ENCODE data around the gene PELI2.
A peak's percentile ranks its signal among the peaks of the same experiment; 100 is the strongest.

PELI2 gene

DNA sequence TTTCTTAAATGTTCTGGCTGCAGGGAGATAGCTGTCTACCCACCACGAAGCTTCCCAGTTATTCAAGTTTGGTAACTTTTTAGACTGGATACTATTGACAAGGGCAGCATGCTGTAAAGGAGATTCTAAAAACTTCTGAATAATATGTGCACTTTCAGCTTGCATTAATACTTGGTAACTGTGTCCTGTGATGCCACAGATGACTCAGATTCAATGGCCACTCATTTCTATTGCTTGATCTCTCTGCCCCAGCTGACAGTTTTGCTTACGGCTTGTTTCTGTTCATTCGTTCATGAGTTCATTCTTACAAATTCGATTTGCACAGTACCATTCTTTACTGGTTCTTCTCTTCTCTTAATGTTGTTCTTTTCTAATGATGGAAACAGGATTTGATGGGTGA lies 142.8 kb downstream of the PELI2 start:
- DNase-seq, result no peak

- no peak for DNase-seq
Measured at GRCh38 chr14:56262530-56262929, 144.3 kb downstream of the PELI2 start.

GRCh38 chr14:56268039-56268438 lies 149.8 kb downstream of the PELI2 start:
- DNase-seq, result no peak

DNA sequence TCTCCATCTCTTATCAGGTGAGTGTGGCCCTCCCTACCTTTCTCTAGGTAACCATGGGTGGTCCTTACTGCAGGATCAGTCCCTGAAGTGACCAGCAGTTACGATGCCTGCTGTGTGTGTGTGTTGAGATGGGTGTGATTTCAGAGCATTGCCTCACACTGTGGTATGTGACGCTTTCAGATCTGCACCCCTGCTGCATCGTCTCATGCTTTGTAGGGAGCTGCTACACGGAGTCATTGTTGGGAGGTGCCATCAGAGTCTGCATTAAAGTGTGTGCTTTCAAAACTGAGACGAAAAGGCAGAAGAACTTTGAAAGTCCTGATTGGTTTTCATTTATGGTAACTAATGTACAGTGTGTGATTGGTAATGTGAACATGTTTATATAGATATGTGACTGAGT lies 150.5 kb downstream of the PELI2 start:
- no peak for DNase-seq

GRCh38 chr14:56270921-56271320 lies 152.7 kb downstream of the PELI2 start:
- DNase-seq, result no peak

GRCh38 chr14:56271970-56272369 lies 153.8 kb downstream of the PELI2 start:
- no peak for DNase-seq

- no peak for DNase-seq
Measured at GRCh38 chr14:56273155-56273554, 154.9 kb downstream of the PELI2 start.

DNA sequence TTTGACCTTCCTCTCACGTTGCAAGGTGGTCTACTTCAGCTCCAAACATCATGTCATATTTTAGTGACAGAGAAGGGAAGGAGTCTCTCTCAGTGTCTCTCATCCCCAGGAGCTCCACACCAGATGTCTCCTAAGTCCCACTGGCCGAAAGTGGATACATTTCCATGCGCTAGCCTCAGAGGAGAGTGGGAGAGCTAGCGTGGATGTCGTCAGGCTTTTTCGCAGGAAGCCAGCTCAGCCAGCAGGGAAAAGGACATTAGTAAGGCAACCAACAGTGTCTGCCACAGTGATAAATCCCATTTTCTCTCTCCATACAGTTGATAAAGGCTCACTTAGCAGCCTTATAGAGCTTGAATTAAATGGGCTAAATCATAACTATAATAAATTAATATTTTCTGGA lies 155.7 kb downstream of the PELI2 start:
- no peak for DNase-seq

GRCh38 chr14:56274556-56274955 lies 156.3 kb downstream of the PELI2 start:
- no peak for DNase-seq

GRCh38 chr14:56276108-56276507 lies 157.9 kb downstream of the PELI2 start:
- no peak for DNase-seq

- DNase-seq, result no peak
Measured at GRCh38 chr14:56278383-56278782, 160.2 kb downstream of the PELI2 start.

- DNase-seq, result no peak
Measured at GRCh38 chr14:56280843-56281242, 162.6 kb downstream of the PELI2 start.

DNA sequence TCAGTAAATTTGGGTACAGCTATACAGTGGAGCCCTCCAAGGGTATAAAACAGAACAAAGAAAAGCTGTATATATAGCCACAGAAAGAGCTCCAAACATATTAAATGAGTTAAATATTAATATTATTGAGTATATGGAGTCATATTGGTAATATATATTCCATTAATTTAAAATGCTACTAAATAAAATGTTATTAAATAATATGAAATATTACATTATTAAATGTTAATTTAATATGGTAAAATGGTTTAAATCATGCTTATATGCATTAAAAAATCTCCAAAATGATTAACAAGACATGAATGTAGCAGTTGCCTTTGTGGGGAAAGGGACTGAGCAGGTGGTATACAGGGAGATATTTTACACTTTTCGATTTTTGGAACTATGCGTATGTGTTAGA lies 164.0 kb downstream of the PELI2 start:
- DNase-seq, result no peak

DNA sequence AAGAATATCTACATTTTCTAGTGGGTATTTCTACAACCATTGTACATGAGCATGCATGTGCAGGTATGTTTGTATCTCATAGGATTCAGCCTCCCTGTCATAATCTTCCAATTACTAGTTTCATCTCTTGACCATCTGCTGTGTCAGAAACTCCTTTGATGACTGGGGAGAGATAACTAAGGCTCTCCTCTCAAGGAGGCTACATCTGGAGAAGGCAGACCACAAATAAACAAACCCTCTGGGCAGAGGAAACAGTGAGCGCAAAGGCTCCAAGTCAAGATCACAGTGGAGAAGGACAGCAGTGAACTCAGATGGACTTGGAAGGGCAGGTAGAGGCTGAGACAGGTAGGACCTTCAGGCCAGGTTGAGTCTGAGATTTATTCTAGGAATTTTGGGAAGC lies 166.4 kb downstream of the PELI2 start:
- no peak for DNase-seq

GRCh38 chr14:56289155-56289554 lies 170.9 kb downstream of the PELI2 start:
- no peak for DNase-seq

- DNase-seq, result no peak
Measured at GRCh38 chr14:56290195-56290594, 172.0 kb downstream of the PELI2 start.

DNA sequence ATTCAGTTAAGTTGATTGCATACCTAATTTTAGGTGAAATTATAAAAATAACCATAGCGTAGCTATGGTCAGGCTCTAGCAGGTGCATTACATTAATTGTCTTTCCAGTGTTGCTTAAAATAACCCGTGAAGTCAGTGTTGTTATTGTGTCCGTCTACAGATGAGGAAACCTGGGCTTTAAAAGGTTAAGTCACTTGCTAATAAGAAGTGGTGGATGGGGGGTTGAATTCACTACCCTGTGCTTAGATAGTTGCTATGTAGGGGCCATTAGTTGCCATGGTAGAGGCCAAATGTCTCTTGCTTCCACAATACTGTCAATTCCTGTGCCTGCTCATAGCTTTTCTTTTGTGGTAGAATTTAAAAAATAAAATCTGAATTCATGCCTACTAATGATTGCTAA lies 174.8 kb downstream of the PELI2 start:
- no peak for DNase-seq

DNA sequence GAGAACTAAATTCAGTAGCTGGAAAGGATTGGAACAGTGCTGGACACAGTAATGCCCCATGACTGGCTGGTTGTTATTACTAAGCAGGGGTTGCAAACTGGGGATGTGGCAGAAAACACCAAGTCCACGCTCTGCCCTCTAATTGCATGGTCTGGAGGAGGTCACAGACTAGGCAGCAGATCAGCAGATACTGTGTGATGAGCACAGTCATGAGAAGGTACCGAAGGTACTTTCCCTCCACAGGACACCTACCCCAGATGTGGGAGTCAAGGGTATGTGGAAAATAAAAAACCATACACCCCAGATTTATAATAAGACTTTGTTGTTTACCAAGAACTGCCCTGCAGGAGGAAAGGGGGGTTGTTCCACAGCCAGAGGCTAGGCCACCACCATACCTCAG lies 175.3 kb downstream of the PELI2 start:
- no peak for DNase-seq

- DNase-seq, result peak in 1 of 2 experiments; percentile 24
Measured at GRCh38 chr14:56294128-56294527, 175.9 kb downstream of the PELI2 start.

GRCh38 chr14:56295743-56296142 lies 177.5 kb downstream of the PELI2 start:
- DNase-seq, result no peak

GRCh38 chr14:56297449-56297848 lies 179.2 kb downstream of the PELI2 start:
- DNase-seq, result no peak

DNA sequence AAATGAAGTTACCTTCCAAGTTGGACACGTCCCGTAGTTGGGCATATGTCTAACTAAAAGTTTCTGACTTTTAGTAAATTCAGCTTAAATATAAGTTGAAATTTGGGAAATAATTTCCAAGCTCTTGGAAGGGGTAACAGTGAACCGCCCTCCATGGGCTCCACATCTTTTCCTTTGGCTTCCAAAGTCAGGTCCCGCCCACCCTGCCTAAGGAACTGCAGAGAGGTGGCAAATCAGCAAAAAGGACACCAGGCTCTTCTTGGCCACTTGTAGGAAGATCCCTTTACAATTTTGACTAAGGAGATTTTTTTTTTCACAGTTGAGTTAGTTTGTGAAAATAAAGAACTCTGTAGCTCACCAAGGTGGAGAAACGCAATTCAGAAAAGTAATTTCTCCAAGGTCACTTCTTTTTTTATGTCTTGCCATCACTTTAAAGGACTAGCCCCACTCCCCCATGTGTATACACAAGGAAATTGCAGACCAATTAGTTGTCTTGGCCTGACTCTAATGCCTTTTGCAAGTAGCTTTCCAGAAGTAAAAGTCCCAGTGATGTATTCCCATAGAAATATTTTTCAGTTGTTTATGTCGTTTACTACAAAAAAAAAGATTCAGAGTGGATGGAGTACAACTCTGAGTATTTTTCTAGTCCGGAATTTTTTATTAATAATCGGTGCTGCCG lies 181.2 kb downstream of the PELI2 start:
- no peak for DNase-seq

DNA sequence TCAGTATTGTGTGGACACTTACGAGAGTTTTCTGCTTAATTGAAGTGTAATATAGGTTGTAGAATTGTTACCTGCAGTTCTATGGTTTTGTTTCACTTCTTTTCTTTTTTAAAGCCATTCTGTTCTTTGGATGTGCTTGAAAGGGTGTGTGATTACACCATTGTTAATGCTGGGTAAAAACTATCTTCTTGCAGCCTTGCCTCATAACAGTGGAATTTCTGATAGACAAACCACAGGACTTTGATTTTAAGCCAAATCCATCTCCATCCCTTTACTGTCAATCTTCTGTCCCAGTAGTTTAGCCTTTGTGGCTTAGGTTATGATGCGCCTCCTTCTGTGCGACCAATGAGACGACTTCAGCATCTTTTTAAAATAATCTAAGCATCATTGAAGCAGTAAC lies 182.3 kb downstream of the PELI2 start:
- no peak for DNase-seq

GRCh38 chr14:56304456-56304855 lies 186.2 kb downstream of the PELI2 start:
- no peak for DNase-seq

- no peak for DNase-seq
Measured at GRCh38 chr14:56309198-56309597, 191.0 kb downstream of the PELI2 start.

- DNase-seq, result no peak
Measured at GRCh38 chr14:56310643-56311042, 192.4 kb downstream of the PELI2 start.
